Osteoblast (primary cell): Measurements from ENCODE around the gene MEOX2. TPM values are rescaled to one million over a fixed set of nuclear protein-coding genes. Genes with fewer than 3 reads are reported as not detected.

Experiments
- DNase-seq: peaks from one replicate; pipeline ENCODE4 v3.0.0; 2011; ENCODE audit warnings: low spot score, mixed read lengths; ENCODE audit not compliant: insufficient read length; ENCODE audit errors: missing footprints
- H2AFZ ChIP-seq: 2 replicates; pipeline ENCODE4 v1.6.0; 2011; ENCODE audit warnings: mild to moderate bottlenecking, low read length
- H3K27ac ChIP-seq: 2 replicates; pipeline ENCODE4 v1.5.1; 2011; ENCODE audit warnings: mild to moderate bottlenecking, low read depth, low read length, moderate library complexity
- H3K27me3 ChIP-seq: 2 replicates; pipeline ENCODE4 v1.6.0; 2012; ENCODE audit warnings: mild to moderate bottlenecking, control low read depth, inconsistent platforms, low read length, moderate library complexity; ENCODE audit not compliant: insufficient read depth
- H3K36me3 ChIP-seq: 2 replicates; pipeline ENCODE4 v1.5.1; 2011; ENCODE audit warnings: mild to moderate bottlenecking, low read length, control low read depth, moderate library complexity; ENCODE audit not compliant: insufficient read depth
- H3K4me1 ChIP-seq: 2 replicates; pipeline ENCODE4 v1.5.1; 2011; ENCODE audit warnings: mild to moderate bottlenecking, low read length, control low read depth, moderate library complexity; ENCODE audit not compliant: insufficient read depth
- H3K4me2 ChIP-seq: 2 replicates; pipeline ENCODE4 v1.6.0; 2011; ENCODE audit warnings: mild to moderate bottlenecking, low read length; ENCODE audit not compliant: insufficient read depth
- H3K4me3 ChIP-seq: fragments of 200-600 bp; sonication (generic); 3 replicates; pipeline ENCODE4 v1.5.1; 2012; ENCODE audit warnings: mild to moderate bottlenecking, low read length, inconsistent platforms; ENCODE audit not compliant: insufficient read depth
- H3K79me2 ChIP-seq: 2 replicates; pipeline ENCODE4 v1.6.0; 2012; ENCODE audit warnings: mild to moderate bottlenecking, low read length, control low read depth, inconsistent platforms; ENCODE audit not compliant: insufficient read depth
- H3K9me3 ChIP-seq: 2 replicates; pipeline ENCODE4 v1.5.1; 2011; ENCODE audit warnings: low read depth, low read length, control low read depth
- H4K20me1 ChIP-seq: 2 replicates; pipeline ENCODE4 v1.6.0; 2012; ENCODE audit warnings: mild to moderate bottlenecking, low read length, control low read depth; ENCODE audit not compliant: insufficient read depth
- total RNA-seq: library from RNA; depleted of rRNA; stranded (reverse); fragments of >200 nt; gene quantifications from 2 replicates; pipeline ENCODE4 v1.2.3, GENCODE V29; 2012
- TF ChIP-seq, protein P1 (sequence below): IDR thresholded peaks from 2 replicates; pipeline ENCODE4 v1.5.1; 2011; ENCODE audit warnings: mild to moderate bottlenecking, low read depth, low read length, moderate library complexity; ENCODE audit errors: extremely low read depth

MEOX2 gene
- total RNA-seq, 1 donor: 4.7 TPM

GRCh38 chr7:15594461-15594860, 92.0 kb downstream of the MEOX2 start:
- Histone ChIP-seq H4K20me1 (no peaks in the 10 kb centered on the region), H3K9me3 (no peaks in the 10 kb centered on the region), H3K4me2 (no peak overlapping the region), H3K27me3 (no peaks in the 10 kb centered on the region), H3K79me2 (no peaks in the 10 kb centered on the region), H3K4me1 (no peaks in the 10 kb centered on the region), H3K27ac (no peak overlapping the region), H3K36me3 (no peaks in the 10 kb centered on the region), H3K4me3 (no peak overlapping the region), H2AFZ (no peak overlapping the region)
- TF ChIP-seq, protein P1, sequence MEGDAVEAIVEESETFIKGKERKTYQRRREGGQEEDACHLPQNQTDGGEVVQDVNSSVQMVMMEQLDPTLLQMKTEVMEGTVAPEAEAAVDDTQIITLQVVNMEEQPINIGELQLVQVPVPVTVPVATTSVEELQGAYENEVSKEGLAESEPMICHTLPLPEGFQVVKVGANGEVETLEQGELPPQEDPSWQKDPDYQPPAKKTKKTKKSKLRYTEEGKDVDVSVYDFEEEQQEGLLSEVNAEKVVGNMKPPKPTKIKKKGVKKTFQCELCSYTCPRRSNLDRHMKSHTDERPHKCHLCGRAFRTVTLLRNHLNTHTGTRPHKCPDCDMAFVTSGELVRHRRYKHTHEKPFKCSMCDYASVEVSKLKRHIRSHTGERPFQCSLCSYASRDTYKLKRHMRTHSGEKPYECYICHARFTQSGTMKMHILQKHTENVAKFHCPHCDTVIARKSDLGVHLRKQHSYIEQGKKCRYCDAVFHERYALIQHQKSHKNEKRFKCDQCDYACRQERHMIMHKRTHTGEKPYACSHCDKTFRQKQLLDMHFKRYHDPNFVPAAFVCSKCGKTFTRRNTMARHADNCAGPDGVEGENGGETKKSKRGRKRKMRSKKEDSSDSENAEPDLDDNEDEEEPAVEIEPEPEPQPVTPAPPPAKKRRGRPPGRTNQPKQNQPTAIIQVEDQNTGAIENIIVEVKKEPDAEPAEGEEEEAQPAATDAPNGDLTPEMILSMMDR: no peak
- DNase-seq: no peak

- Histone ChIP-seq H3K4me1 (no peaks in the 10 kb centered on the region), H3K36me3 (no peaks in the 10 kb centered on the region), H4K20me1 (no peaks in the 10 kb centered on the region), H3K27ac (no peak overlapping the region), H2AFZ (no peak overlapping the region), H3K27me3 (no peaks in the 10 kb centered on the region), H3K4me2 (no peak overlapping the region), H3K79me2 (no peaks in the 10 kb centered on the region), H3K9me3 (no peaks in the 10 kb centered on the region), H3K4me3 (no peak overlapping the region)
- TF ChIP-seq, protein P1: no peak
- DNase-seq: no peak
Measured at GRCh38 chr7:15593382-15593781, 93.1 kb downstream of the MEOX2 start.

- Histone ChIP-seq H3K4me3 (no peak overlapping the region), H3K9me3 (peaks cover 2% of the 10 kb centered on the region), H3K27ac (no peak overlapping the region), H3K4me1 (no peaks in the 10 kb centered on the region), H2AFZ (no peak overlapping the region), H3K79me2 (no peaks in the 10 kb centered on the region), H3K36me3 (no peaks in the 10 kb centered on the region), H3K4me2 (no peak overlapping the region), H4K20me1 (no peaks in the 10 kb centered on the region), H3K27me3 (no peaks in the 10 kb centered on the region)
- TF ChIP-seq, protein P1: no peak
- no peak for DNase-seq
Measured at GRCh38 chr7:15586266-15586665, 100.2 kb downstream of the MEOX2 start.

DNA sequence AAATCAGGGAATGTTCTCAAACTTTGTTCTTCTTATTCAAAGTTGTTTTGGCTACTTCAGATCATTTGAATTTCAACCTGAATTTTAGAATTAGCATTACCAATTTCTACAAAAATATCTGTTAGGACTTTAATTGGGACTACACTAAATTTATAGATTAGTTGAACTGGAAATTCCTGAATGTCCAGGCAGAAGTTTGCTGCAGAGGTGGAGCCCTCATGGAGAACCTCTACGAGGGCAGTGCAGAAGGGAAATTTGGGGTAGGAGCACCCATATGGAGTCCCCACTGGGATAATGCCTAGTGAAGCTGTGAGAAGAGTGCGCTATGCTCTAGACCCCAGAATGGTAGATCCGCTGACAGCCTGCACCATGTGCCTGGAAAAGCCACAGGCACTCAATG, 101.9 kb downstream of the MEOX2 start:
- DNase-seq: no peak
- Histone ChIP-seq H2AFZ (no peak overlapping the region), H3K79me2 (no peaks in the 10 kb centered on the region), H4K20me1 (no peaks in the 10 kb centered on the region), H3K4me1 (no peaks in the 10 kb centered on the region), H3K9me3 (peaks cover 2% of the 10 kb centered on the region), H3K36me3 (no peaks in the 10 kb centered on the region), H3K4me3 (no peak overlapping the region), H3K27me3 (no peaks in the 10 kb centered on the region), H3K27ac (no peak overlapping the region), H3K4me2 (no peak overlapping the region)
- TF ChIP-seq, protein P1: no peak
